ENCODE data around the gene ACTC1. TPM values are rescaled to one million over a fixed set of nuclear protein-coding genes. Genes with fewer than 3 reads are reported as not detected.
"Not testable (repeated sequence)": the region's sequence is repeated elsewhere in the genome, so short reads cannot be mapped to it uniquely, and the experiment has no call there.

ACTC1 gene
- total RNA-seq, 1 experiment from 2014 or later: not detected

- no peak for ATAC-seq
- POLR2A ChIA-PET: no interaction called here
- DNase-seq (ENCODE audit: low read depth, low spot score): no peak
- Histone ChIP-seq H3K27ac (ENCODE audit: low read length) (no peak overlapping the region), H3K9me3 (ENCODE audit: control insufficient read depth, insufficient read depth, low read depth, low read length) (no peaks in the 10 kb centered on the region), H3K4me3 (ENCODE audit: low read depth in 2 of 2, low read length in 2 of 2) (no peak overlapping the region), H3K36me3 (ENCODE audit: control insufficient read depth, insufficient read depth, low read length) (no peaks in the 10 kb centered on the region), H3K27me3 (ENCODE audit: control insufficient read depth, insufficient read depth, low read length) (no peaks in the 10 kb centered on the region), H3K4me1 (ENCODE audit: control insufficient read depth, insufficient read depth, low read length) (no peaks in the 10 kb centered on the region)
- TF ChIP-seq SIN3A (IDR thresholded peaks at IDR 0.05; ENCODE audit: borderline replicate concordance, insufficient read depth, low read depth, low read length) (no peak), TCF7L2 (IDR thresholded peaks at IDR 0.05; ENCODE audit: low read depth, low read length) (no peak)
- no TSS peak for BruUV-seq (replicated peaks)
- CTCF ChIA-PET: no interaction called here
- in situ Hi-C loops (cut with HindIII; ENCODE audit: low pct_unique_long_range_greater_than_20kb, low sequenced_read_pairs) (no loop called here), intact Hi-C loops (cut with micrococcal nuclease; ENCODE audit: unreplicated experiment) (no loop called here)
Measured at GRCh38 chr15:34815836-34816235, 20.5 kb upstream of the ACTC1 start.

GRCh38 chr15:34813446-34814190, 18.3 kb upstream of the ACTC1 start:
- no TSS peak for BruUV-seq (replicated peaks)
- H3K4me3 ChIP-seq (ENCODE audit: low read depth in 2 of 2, low read length in 2 of 2): no peak overlapping the region
- DNase-seq (ENCODE audit: low read depth, low spot score) (no peak), ATAC-seq (no peak)
- no peaks in the 10 kb centered on the region for H3K4me1 ChIP-seq (ENCODE audit: control insufficient read depth, insufficient read depth, low read length)
- CTCF ChIA-PET: no interaction called here
- intact Hi-C loops (cut with micrococcal nuclease; ENCODE audit: unreplicated experiment) (no loop called here), in situ Hi-C loops (cut with HindIII; ENCODE audit: low pct_unique_long_range_greater_than_20kb, low sequenced_read_pairs) (no loop called here)
- POLR2A ChIA-PET: no interaction called here
- TF ChIP-seq REST (IDR thresholded peaks at IDR 0.05; ENCODE audit: insufficient read depth in 1 of 2, low read depth in 2 of 2, low read length in 1 of 2) (no peak), TCF7L2 (IDR thresholded peaks at IDR 0.05; ENCODE audit: low read depth, low read length) (no peak), POLR2AphosphoS5 (IDR thresholded peaks at IDR 0.05; ENCODE audit: low read depth, low read length) (no peak), SIN3A (IDR thresholded peaks at IDR 0.05; ENCODE audit: borderline replicate concordance, insufficient read depth, low read depth, low read length) (no peak), CTCF (IDR thresholded peaks at IDR 0.05) (no peak)
- H3K27me3 ChIP-seq (ENCODE audit: control insufficient read depth, insufficient read depth, low read length): no peaks in the 10 kb centered on the region
- H3K27ac ChIP-seq (ENCODE audit: low read length): no peak overlapping the region
- H3K36me3 ChIP-seq (ENCODE audit: control insufficient read depth, insufficient read depth, low read length): no peaks in the 10 kb centered on the region
- no peaks in the 10 kb centered on the region for H3K9me3 ChIP-seq (ENCODE audit: control insufficient read depth, insufficient read depth, low read depth, low read length)

DNA sequence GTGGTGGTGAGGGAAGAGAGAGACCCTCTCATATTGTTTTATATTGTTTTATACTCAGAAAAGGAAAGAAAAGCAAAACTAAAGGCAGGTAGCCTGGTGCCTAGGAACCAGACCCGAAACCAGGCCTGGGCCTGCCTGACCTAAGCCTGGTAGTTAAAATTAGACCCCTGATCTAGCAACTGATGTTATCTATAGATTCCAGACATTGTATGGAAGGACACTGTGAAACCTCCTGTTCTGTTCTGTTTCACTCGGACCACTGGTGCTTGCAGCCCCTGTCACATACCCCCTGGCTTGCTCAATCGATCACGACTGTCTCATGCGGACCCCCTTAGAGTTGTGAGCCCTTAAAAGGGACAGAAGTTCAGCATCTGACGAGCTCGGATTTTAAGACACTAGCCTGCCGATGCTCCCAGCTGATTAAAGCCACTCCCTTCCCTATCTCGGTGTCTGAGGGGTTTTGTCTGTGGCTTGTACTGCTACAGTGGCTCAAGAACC, 17.6 kb upstream of the ACTC1 start:
- ATAC-seq; intact Hi-C loops (cut with micrococcal nuclease; ENCODE audit: unreplicated experiment); H3K4me1 ChIP-seq (ENCODE audit: control insufficient read depth, insufficient read depth, low read length); DNase-seq (ENCODE audit: low read depth, low spot score); BruUV-seq (replicated peaks); H3K36me3 ChIP-seq (ENCODE audit: control insufficient read depth, insufficient read depth, low read length); CTCF ChIA-PET; in situ Hi-C loops (cut with HindIII; ENCODE audit: low pct_unique_long_range_greater_than_20kb, low sequenced_read_pairs); H3K27me3 ChIP-seq (ENCODE audit: control insufficient read depth, insufficient read depth, low read length); H3K4me3 ChIP-seq (ENCODE audit: low read depth in 2 of 2, low read length in 2 of 2); POLR2A ChIA-PET; H3K27ac ChIP-seq (ENCODE audit: low read length); H3K9me3 ChIP-seq (ENCODE audit: control insufficient read depth, insufficient read depth, low read depth, low read length): not testable (repeated sequence)

All from Panc1 (cell line).